ENCODE data around the gene PTPRJ. TPM values are rescaled to one million over a fixed set of nuclear protein-coding genes. Genes with fewer than 3 reads are reported as not detected.

Gene PTPRJ
- total RNA-seq, 3 donors from 2014 or later, result 14.6 to 15.7 (median 14.7) TPM

- H3K36me3 ChIP-seq, result no peaks in the 10 kb centered on the region
- H3K9me3 ChIP-seq, result no peaks in the 10 kb centered on the region
- TF ChIP-seq CTCF (IDR thresholded peaks at IDR 0.05), result no peak
- TF ChIP-seq POLR2A (IDR thresholded peaks at IDR 0.05), result no peak
- TF ChIP-seq POLR2AphosphoS5 (IDR thresholded peaks at IDR 0.05), result no peak
- H3K27me3 ChIP-seq, result no peaks in the 10 kb centered on the region
- H3K4me3 ChIP-seq, result no peak overlapping the region
- H3K27ac ChIP-seq, result no peak overlapping the region
- no peak for DNase-seq (ENCODE audit: low spot score in 2 of 2)
- no peaks in the 10 kb centered on the region for H3K4me1 ChIP-seq
- intact Hi-C loops (cut with DNase I; ENCODE audit: low total_unique reads), result no loop called here
Observed at GRCh38 chr11:48011102-48011797, 30.9 kb downstream of the PTPRJ start.

GRCh38 chr11:48011798-48012391, 31.5 kb downstream of the PTPRJ start:
- Histone ChIP-seq H3K4me1 (no peaks in the 10 kb centered on the region), H3K4me3 (no peak overlapping the region), H3K27ac (no peak overlapping the region), H3K9me3 (no peaks in the 10 kb centered on the region), H3K36me3 (no peaks in the 10 kb centered on the region), H3K27me3 (no peaks in the 10 kb centered on the region)
- TF ChIP-seq POLR2A (IDR thresholded peaks at IDR 0.05), result no peak
- no peak for TF ChIP-seq CTCF (IDR thresholded peaks at IDR 0.05)
- no peak for TF ChIP-seq POLR2AphosphoS5 (IDR thresholded peaks at IDR 0.05)
- DNase-seq (ENCODE audit: low spot score in 2 of 2), result no peak
- intact Hi-C loops (cut with DNase I; ENCODE audit: low total_unique reads), result no loop called here

- intact Hi-C loops (cut with DNase I; ENCODE audit: low total_unique reads), result no loop called here
- TF ChIP-seq CTCF (IDR thresholded peaks at IDR 0.05) (no peak), POLR2A (IDR thresholded peaks at IDR 0.05) (no peak), POLR2AphosphoS5 (IDR thresholded peaks at IDR 0.05) (no peak)
- DNase-seq (ENCODE audit: low spot score in 2 of 2), result peak; percentile 36 to 60
- Histone ChIP-seq H3K9me3 (no peaks in the 10 kb centered on the region), H3K27ac (peak overlapping the region in 1 of 2 donors; percentile 66), H3K4me3 (no peak overlapping the region), H3K4me1 (no peaks in the 10 kb centered on the region), H3K36me3 (no peaks in the 10 kb centered on the region), H3K27me3 (no peaks in the 10 kb centered on the region)
Observed at GRCh38 chr11:48013269-48013901, 33.0 kb downstream of the PTPRJ start.

- DNase-seq (ENCODE audit: low spot score in 2 of 2), result no peak
- Histone ChIP-seq H3K9me3 (no peaks in the 10 kb centered on the region), H3K4me1 (no peaks in the 10 kb centered on the region), H3K27ac (no peak overlapping the region), H3K36me3 (no peaks in the 10 kb centered on the region), H3K4me3 (no peak overlapping the region), H3K27me3 (no peaks in the 10 kb centered on the region)
- intact Hi-C loops (cut with DNase I; ENCODE audit: low total_unique reads), result no loop called here
- no peak for TF ChIP-seq POLR2A (IDR thresholded peaks at IDR 0.05)
- TF ChIP-seq CTCF (IDR thresholded peaks at IDR 0.05), result no peak
- TF ChIP-seq POLR2AphosphoS5 (IDR thresholded peaks at IDR 0.05), result no peak
Observed at GRCh38 chr11:48014917-48015316, 34.6 kb downstream of the PTPRJ start.

All from breast epithelium (tissue), 4 donors.